Subcutaneous adipose tissue (tissue), 4 donors: Measurements from ENCODE around the gene MCRS1. TPM values are rescaled to one million over a fixed set of nuclear protein-coding genes. Genes with fewer than 3 reads are reported as not detected.

Experiments
- total RNA-seq, 4 donors: library from RNA; depleted of rRNA; stranded (reverse); fragments of >200 nt; gene quantifications; one replicate each; pipeline ENCODE4 v1.1.0, GENCODE V29; 2016
- TF ChIP-seq, protein P1 (sequence below): fragments of 450-650 bp; IDR thresholded peaks from one replicate; pipeline ENCODE4 v1.5.1; 2016; ENCODE audit warnings: low read depth, mild to moderate bottlenecking, control low read depth, antibody characterized with exemption, moderate library complexity

MCRS1 gene, protein sequence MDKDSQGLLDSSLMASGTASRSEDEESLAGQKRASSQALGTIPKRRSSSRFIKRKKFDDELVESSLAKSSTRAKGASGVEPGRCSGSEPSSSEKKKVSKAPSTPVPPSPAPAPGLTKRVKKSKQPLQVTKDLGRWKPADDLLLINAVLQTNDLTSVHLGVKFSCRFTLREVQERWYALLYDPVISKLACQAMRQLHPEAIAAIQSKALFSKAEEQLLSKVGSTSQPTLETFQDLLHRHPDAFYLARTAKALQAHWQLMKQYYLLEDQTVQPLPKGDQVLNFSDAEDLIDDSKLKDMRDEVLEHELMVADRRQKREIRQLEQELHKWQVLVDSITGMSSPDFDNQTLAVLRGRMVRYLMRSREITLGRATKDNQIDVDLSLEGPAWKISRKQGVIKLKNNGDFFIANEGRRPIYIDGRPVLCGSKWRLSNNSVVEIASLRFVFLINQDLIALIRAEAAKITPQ
- 10 to 100 TPM; 28.7 to 36.1 (median 32.5) TPM for total RNA-seq

- TF ChIP-seq, protein P1, sequence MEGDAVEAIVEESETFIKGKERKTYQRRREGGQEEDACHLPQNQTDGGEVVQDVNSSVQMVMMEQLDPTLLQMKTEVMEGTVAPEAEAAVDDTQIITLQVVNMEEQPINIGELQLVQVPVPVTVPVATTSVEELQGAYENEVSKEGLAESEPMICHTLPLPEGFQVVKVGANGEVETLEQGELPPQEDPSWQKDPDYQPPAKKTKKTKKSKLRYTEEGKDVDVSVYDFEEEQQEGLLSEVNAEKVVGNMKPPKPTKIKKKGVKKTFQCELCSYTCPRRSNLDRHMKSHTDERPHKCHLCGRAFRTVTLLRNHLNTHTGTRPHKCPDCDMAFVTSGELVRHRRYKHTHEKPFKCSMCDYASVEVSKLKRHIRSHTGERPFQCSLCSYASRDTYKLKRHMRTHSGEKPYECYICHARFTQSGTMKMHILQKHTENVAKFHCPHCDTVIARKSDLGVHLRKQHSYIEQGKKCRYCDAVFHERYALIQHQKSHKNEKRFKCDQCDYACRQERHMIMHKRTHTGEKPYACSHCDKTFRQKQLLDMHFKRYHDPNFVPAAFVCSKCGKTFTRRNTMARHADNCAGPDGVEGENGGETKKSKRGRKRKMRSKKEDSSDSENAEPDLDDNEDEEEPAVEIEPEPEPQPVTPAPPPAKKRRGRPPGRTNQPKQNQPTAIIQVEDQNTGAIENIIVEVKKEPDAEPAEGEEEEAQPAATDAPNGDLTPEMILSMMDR, result no peak
Measured at GRCh38 chr12:49567611-49568441, at the start of gene MCRS1. Gene MCRS1 (minus strand): TSS chr12:49568142. CDS start chr12:49566731, 1,411 bp downstream.

DNA sequence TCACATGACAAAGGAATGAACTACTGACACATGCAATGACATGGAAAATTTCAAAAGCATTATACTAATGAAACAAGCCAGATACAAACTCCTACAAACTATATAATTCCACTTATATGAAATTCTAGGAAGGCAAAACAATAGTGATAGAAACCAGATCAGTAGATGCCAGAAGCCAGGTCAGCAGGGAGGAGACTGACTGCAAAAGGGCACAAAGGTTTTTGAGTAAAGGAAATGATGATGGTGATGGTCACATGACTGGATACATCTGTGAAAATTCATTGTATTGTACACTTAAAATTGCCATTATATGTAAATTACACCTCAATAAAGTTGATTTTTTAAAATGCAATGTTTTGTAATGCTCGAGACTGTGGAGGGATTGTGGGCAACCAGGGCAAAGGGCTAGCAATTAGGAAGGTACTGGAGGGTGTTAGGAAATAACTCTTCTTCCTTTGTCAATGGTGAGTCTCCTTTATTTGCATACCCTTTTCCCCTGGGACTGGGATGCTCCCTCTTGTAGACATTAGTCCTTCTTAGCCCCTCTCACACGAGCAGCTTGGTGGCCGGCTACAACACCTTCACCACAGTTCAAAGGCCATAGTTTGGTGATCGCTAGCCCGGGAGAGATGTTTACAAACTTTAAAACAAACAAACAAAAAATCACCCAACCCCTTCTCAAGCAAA is 48.7 kb upstream of the MCRS1 start:
- TF ChIP-seq, protein P1, result no peak

GRCh38 chr12:49615725-49616124 is 47.8 kb upstream of the MCRS1 start:
- TF ChIP-seq, protein P1, result no peak

- TF ChIP-seq, protein P1, result no peak
Measured at GRCh38 chr12:49612210-49612609, 44.3 kb upstream of the MCRS1 start.

- TF ChIP-seq, protein P1, result no peak
Measured at GRCh38 chr12:49609875-49610154, 41.9 kb upstream of the MCRS1 start.

DNA sequence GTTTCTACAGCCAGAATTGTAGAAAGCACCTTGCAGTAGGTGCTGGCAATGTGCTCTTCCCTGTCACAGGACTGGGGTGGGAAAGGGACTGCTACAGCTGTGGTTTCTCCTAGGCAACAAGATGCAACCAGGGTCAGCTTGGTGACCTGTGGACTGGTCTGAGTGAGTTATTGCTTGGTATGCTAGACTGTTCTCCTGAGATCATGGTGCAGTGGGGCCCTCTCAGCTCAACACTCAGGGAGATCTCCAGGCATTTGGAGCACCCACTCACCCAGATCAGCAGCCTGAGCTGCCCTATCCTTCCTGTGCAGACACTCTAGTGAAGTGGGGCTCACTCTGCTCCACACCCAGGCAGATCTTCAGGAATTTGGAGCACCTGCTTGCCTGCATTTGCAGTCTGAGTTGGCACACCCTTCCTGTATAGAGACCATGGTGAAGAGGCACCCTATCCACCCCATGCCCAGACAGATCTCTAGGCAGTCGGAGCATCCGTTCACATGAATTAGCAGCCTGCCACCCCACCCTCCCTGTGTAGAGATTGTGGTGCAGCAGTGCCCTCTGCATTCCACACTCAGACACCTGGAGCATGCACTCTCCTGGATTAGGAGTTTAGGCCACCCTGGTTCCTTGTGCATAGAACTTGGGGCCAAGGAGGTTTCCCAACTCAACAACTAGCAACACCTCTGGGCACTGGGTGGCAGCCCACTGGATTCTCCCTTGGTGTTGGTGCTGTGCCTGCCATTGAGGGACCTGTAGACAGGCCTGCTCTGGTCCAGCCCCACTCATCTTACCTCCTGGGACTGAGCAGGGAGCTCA is 41.3 kb upstream of the MCRS1 start:
- TF ChIP-seq, protein P1, result no peak
